Panc1 (cell line): ENCODE results near the gene SLC6A20. TPM values are rescaled to one million over a fixed set of nuclear protein-coding genes. Genes with fewer than 3 reads are reported as not detected.

Experiments used
- ATAC-seq: fragments of 200-7000 bp; cut with Tn5 transposase; 2 replicates; pipeline ENCODE4 v1.9.1; 2020; ENCODE audit warnings: mild to moderate bottlenecking, moderate library complexity
- BruUV-seq: library from RNA; stranded (reverse); fragments of 400-500 nt; replicated peaks from 2 replicates; lab custom pipeline; 2021; lab: Mats Ljungman, UMichigan
- CTCF ChIA-PET: fragments of 300-600 bp; sonication (Branson Sonifier 250); formaldehyde crosslinking; loops from one replicate; lab custom pipeline; 2022; ENCODE audit warnings: antibody characterized with exemption; lab: Charles Lee
- POLR2A ChIA-PET: fragments of 300-600 bp; sonication (Branson Sonifier 250); formaldehyde crosslinking; loops from one replicate; lab custom pipeline; 2022; ENCODE audit warnings: antibody characterized with exemption; lab: Charles Lee
- DNase-seq: peaks from one replicate; pipeline ENCODE4 v3.0.0-alpha.2; 2010; ENCODE audit warnings: low read depth, low spot score
- H3K27ac ChIP-seq: 2 replicates; pipeline ENCODE4 v1.5.1; 2011; ENCODE audit warnings: mild to moderate bottlenecking, low read length, inconsistent platforms
- H3K27me3 ChIP-seq: fragments of 200-500 bp; sonication (Bioruptor generic); 2 replicates; pipeline ENCODE4 v1.6.0; 2014; ENCODE audit warnings: low read length, inconsistent platforms; ENCODE audit not compliant: control insufficient read depth, insufficient read depth
- H3K36me3 ChIP-seq: fragments of 200-500 bp; sonication (Bioruptor generic); 2 replicates; pipeline ENCODE4 v1.5.1; 2014; ENCODE audit warnings: inconsistent platforms, mild to moderate bottlenecking, low read length, moderate library complexity; ENCODE audit not compliant: control insufficient read depth, insufficient read depth
- H3K4me1 ChIP-seq: 2 replicates; pipeline ENCODE4 v1.5.1; 2011; ENCODE audit warnings: inconsistent platforms, mild to moderate bottlenecking, low read length, moderate library complexity; ENCODE audit not compliant: control insufficient read depth, insufficient read depth
- H3K4me3 ChIP-seq, 2 experiments: 2 replicates each; pipeline ENCODE4 v1.5.1; 2011 to 2012; ENCODE audit warnings: low read depth in 2 of 2, low read length in 2 of 2, mild to moderate bottlenecking in 2 of 2, inconsistent platforms in 1 of 2, moderate library complexity in 1 of 2
- H3K9me3 ChIP-seq: fragments of 200-500 bp; sonication (Bioruptor generic); 2 replicates; pipeline ENCODE4 v1.5.1; 2014; ENCODE audit warnings: low read depth, mild to moderate bottlenecking, inconsistent platforms, low read length, moderate library complexity; ENCODE audit not compliant: control insufficient read depth, insufficient read depth
- CTCF ChIP-seq: fragments of 450-650 bp; IDR thresholded peaks from 2 replicates; pipeline ENCODE4 v1.5.1; 2017; ENCODE audit warnings: mild to moderate bottlenecking
- POLR2AphosphoS5 ChIP-seq: IDR thresholded peaks from 2 replicates; pipeline ENCODE4 v1.6.1; 2012; ENCODE audit warnings: mild to moderate bottlenecking, low read depth, low read length, moderate library complexity
- REST ChIP-seq, 2 experiments: IDR thresholded peaks; 2 replicates each; pipeline ENCODE4 v1.6.1; 2011 to 2012; ENCODE audit warnings: low read depth in 2 of 2, control low read depth in 1 of 2, low read length in 1 of 2, mild to moderate bottlenecking in 1 of 2, moderate library complexity in 1 of 2; ENCODE audit not compliant: insufficient read depth in 1 of 2
- SIN3A ChIP-seq: IDR thresholded peaks from 2 replicates; pipeline ENCODE4 v1.6.1; 2012; ENCODE audit warnings: low read depth, mild to moderate bottlenecking, low read length, moderate library complexity, borderline replicate concordance; ENCODE audit not compliant: insufficient read depth
- TCF7L2 ChIP-seq: IDR thresholded peaks from 2 replicates; pipeline ENCODE4 v1.6.1; 2011; ENCODE audit warnings: mild to moderate bottlenecking, low read depth, low read length, inconsistent platforms
- in situ Hi-C: cut with HindIII; loops from 2 replicates; pipeline ENCODE4 v1.10.0; 2016; ENCODE audit warnings: low sequenced_read_pairs, low pct_unique_long_range_greater_than_20kb
- intact Hi-C: fragments of 100-400 bp; cut with micrococcal nuclease; formaldehyde crosslinking; loops from one replicate; pipeline ENCODE4 v1.10.0; 2022; ENCODE audit not compliant: unreplicated experiment
- total RNA-seq: library from RNA; stranded (reverse); gene quantifications from one replicate; pipeline ENCODE4 v1.2.1, GENCODE V29; 2021; ENCODE audit not compliant: unreplicated experiment

SLC6A20 gene
- total RNA-seq, 1 experiment from 2014 or later = 0.28 TPM

GRCh38 chr3:45781841-45782240, 14.5 kb downstream of the SLC6A20 start:
- ChIA-PET CTCF (interaction anchor here (0.6 kb wide), 1 partner anchor 743 kb away, joined by 3 read pairs; no protein-coding TSS in a partner anchor), POLR2A (interaction anchor here (0.8 kb wide), 1 partner anchor 39 kb away, joined by 3 read pairs; no protein-coding TSS in a partner anchor)
- no peaks in the 10 kb centered on the region for H3K36me3 ChIP-seq
- no peak overlapping the region for H3K27ac ChIP-seq
- TF ChIP-seq POLR2AphosphoS5 = no peak
- no peak for TF ChIP-seq SIN3A
- TF ChIP-seq CTCF = no peak
- no peak for TF ChIP-seq TCF7L2
- TF ChIP-seq REST (IDR thresholded peaks at IDR 0.05; ENCODE audit: insufficient read depth in 1 of 2, low read depth in 2 of 2, low read length in 1 of 2) = no peak
- intact Hi-C loops = no loop called here
- H3K4me3 ChIP-seq = no peak overlapping the region
- H3K9me3 ChIP-seq = no peaks in the 10 kb centered on the region
- BruUV-seq = no TSS peak
- ATAC-seq = no peak
- no peaks in the 10 kb centered on the region for H3K27me3 ChIP-seq
- DNase-seq = no peak
- no peaks in the 10 kb centered on the region for H3K4me1 ChIP-seq
- in situ Hi-C loops = no loop called here

- in situ Hi-C loops (no loop called here), intact Hi-C loops (no loop called here)
- no peaks in the 10 kb centered on the region for H3K4me1 ChIP-seq
- no peaks in the 10 kb centered on the region for H3K36me3 ChIP-seq
- ATAC-seq (no peak), DNase-seq (no peak)
- no TSS peak for BruUV-seq
- H3K27ac ChIP-seq = no peak overlapping the region
- no peak overlapping the region for H3K4me3 ChIP-seq
- TF ChIP-seq CTCF (no peak), REST (IDR thresholded peaks at IDR 0.05; ENCODE audit: insufficient read depth in 1 of 2, low read depth in 2 of 2, low read length in 1 of 2) (no peak), TCF7L2 (no peak), POLR2AphosphoS5 (no peak), SIN3A (no peak)
- ChIA-PET CTCF (interaction anchor here (0.6 kb wide), 1 partner anchor 742 kb away, joined by 3 read pairs; no protein-coding TSS in a partner anchor), POLR2A (interaction anchor here (0.8 kb wide), 1 partner anchor 40 kb away, joined by 3 read pairs; no protein-coding TSS in a partner anchor)
- H3K27me3 ChIP-seq = no peaks in the 10 kb centered on the region
- H3K9me3 ChIP-seq = no peaks in the 10 kb centered on the region
These were observed 15.1 kb downstream of the SLC6A20 start for GRCh38 chr3:45781271-45781670.
